HepG2 (cell line): ENCODE results near the gene NYNRIN. TPM values are rescaled to one million over a fixed set of nuclear protein-coding genes. Genes with fewer than 3 reads are reported as not detected.

Experiments used
- EP300 ChIP-seq, 3 experiments: sonication (generic) in 1 of 3; formaldehyde crosslinking in 1 of 3; IDR thresholded peaks; 2 replicates each; pipeline versions ENCODE4 v1.5.1 to v1.6.1; 2011 to 2020; ENCODE audit warnings: low read depth in 2 of 3, low read length in 2 of 3, borderline replicate concordance in 1 of 3, improper control_type of control experiment in 1 of 3, mild to moderate bottlenecking in 1 of 3, missing genetic modification reagents in 1 of 3, moderate library complexity in 1 of 3
- FOXC1 ChIP-seq: sonication (generic); formaldehyde crosslinking; IDR thresholded peaks from 2 replicates; pipeline ENCODE4 v1.8.0; 2022; ENCODE audit warnings: mild to moderate bottlenecking, missing genetic modification reagents, borderline replicate concordance
- KLF9 ChIP-seq: IDR thresholded peaks from 2 replicates; pipeline ENCODE4 v1.6.1; 2016; ENCODE audit warnings: low read depth
- MED1 ChIP-seq: sonication (generic); formaldehyde crosslinking; IDR thresholded peaks from 2 replicates; pipeline ENCODE4 v1.4.0; 2020; ENCODE audit warnings: missing genetic modification reagents
- MIER3 ChIP-seq: IDR thresholded peaks from 2 replicates; pipeline ENCODE4 v1.6.1; 2016; ENCODE audit warnings: missing compliant biosample characterization, borderline replicate concordance
- PAF1 ChIP-seq: IDR thresholded peaks from 2 replicates; pipeline ENCODE4 v1.6.1; 2016; ENCODE audit warnings: missing genetic modification reagents, missing compliant biosample characterization
- SRF ChIP-seq: IDR thresholded peaks from 2 replicates; pipeline ENCODE4 v1.6.1; 2011; ENCODE audit warnings: mild to moderate bottlenecking, low read depth, low read length, moderate library complexity
- TP53 ChIP-seq: sonication (generic); formaldehyde crosslinking; conservative IDR thresholded peaks from 2 replicates; pipeline ENCODE4 v1.4.0; 2020; ENCODE audit warnings: missing genetic modification reagents
- U2AF1 ChIP-seq: fragments of 200-400 bp; formaldehyde crosslinking; optimal IDR thresholded peaks from 2 replicates; pipeline ENCODE3; 2017; ENCODE audit warnings: mild to moderate bottlenecking, low read depth, low read length
- ZBTB39 ChIP-seq: sonication (generic); formaldehyde crosslinking; IDR thresholded peaks from 2 replicates; pipeline ENCODE4 v1.5.0; 2020; ENCODE audit warnings: missing genetic modification reagents
- ZBTB4 ChIP-seq: sonication (generic); formaldehyde crosslinking; IDR thresholded peaks from 2 replicates; pipeline ENCODE4 v1.4.0; 2020; ENCODE audit warnings: missing genetic modification reagents, mild to moderate bottlenecking, borderline replicate concordance
- ZFP1 ChIP-seq: IDR thresholded peaks from 2 replicates; pipeline ENCODE4 v1.6.1; 2016
- ZGPAT ChIP-seq: IDR thresholded peaks from 2 replicates; pipeline ENCODE4 v1.6.1; 2016; ENCODE audit warnings: mild to moderate bottlenecking
- ZNF230 ChIP-seq: sonication (generic); formaldehyde crosslinking; IDR thresholded peaks from 2 replicates; pipeline ENCODE4 v1.4.0; 2020; ENCODE audit warnings: mild to moderate bottlenecking, missing genetic modification reagents
- ZNF329 ChIP-seq: sonication (generic); formaldehyde crosslinking; IDR thresholded peaks from 2 replicates; pipeline ENCODE4 v1.9.0; 2021; ENCODE audit warnings: low read depth, mild to moderate bottlenecking, missing genetic modification reagents
- ZNF678 ChIP-seq: sonication (generic); formaldehyde crosslinking; IDR thresholded peaks from 2 replicates; pipeline ENCODE4 v1.4.0; 2020; ENCODE audit warnings: mild to moderate bottlenecking, missing genetic modification reagents
- ZNF83 ChIP-seq: sonication (generic); formaldehyde crosslinking; IDR thresholded peaks from 2 replicates; pipeline ENCODE4 v1.4.0; 2020; ENCODE audit warnings: missing genetic modification reagents, mild to moderate bottlenecking, borderline replicate concordance
- polyA plus RNA-seq, 8 experiments: library from polyadenylated mRNA; depleted of rRNA in 3 of 8; stranded (reverse) in 7 of 8; unstranded in 1 of 8; fragments of >200 nt; fragmentation: Illumina TruSeq in 4 of 8; extraction: Trizol in 4 of 8; gene quantifications; 2 replicates each; pipeline versions ENCODE4 v1.2.1 to v1.2.3, GENCODE V29; 2011 to 2016; ENCODE audit warnings: low read depth in 4 of 8, missing spikeins in 1 of 8, mixed read lengths in 1 of 8; ENCODE audit not compliant: insufficient read depth in 1 of 8
- total RNA-seq, 5 experiments: library from RNA; depleted of rRNA; stranded (reverse); fragments of >200 nt; fragmentation: Illumina TruSeq; extraction: Trizol; gene quantifications; 2 replicates each; pipeline ENCODE4 v1.2.3, GENCODE V29; 2016; ENCODE audit warnings: low read depth in 1 of 5
- TF ChIP-seq, protein P1 (sequence below): sonication (generic); formaldehyde crosslinking; IDR thresholded peaks from 2 replicates; pipeline ENCODE4 v1.4.0; 2020; ENCODE audit warnings: missing genetic modification reagents, borderline replicate concordance

Gene NYNRIN
- total and polyA plus RNA-seq, 2 of the 13 experiments (the other 11 are each of a cell fraction or from before 2014, with no cell fraction given) = 0.63 to 1.1 TPM

DNA sequence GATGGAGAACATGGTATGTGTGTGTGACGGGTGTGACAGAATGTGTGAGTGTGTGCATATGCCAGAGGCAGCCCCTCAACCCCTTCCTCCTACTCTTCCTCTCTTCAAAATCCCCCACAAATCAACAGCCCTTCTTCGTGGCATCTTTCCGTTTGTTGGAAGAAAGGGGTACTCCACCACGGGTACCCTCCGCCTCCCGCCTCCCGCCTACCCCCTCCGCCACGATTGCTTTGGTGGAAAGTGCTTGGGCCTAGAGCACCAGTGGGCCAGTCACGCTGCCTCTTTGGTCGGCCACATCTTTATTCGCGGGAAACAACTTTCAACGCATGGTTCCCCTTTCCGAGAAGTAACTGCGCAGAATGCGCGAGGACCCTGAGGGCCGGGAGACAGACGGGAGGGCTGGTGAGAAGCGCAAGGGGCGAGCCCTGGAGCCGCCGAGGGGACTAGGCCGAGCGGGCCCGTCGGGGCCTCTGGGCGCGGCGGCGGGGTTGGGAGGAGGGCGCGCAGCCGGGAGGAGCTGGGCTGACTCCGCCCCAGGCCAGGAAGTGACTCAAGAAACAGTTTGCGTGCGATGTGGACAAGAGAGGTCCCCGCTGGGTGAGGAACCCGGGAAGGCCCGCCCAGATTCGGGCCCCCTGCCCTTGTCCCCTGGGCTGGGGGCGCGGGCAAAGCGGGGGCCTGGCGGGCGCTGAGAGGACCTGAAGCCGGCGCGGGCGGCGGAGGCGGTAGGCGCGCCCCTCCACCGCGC, 30.8 kb downstream of the NYNRIN start, which contains the start of the genes CBLN3 and KHNYN (continued):
- TF ChIP-seq, protein P1, sequence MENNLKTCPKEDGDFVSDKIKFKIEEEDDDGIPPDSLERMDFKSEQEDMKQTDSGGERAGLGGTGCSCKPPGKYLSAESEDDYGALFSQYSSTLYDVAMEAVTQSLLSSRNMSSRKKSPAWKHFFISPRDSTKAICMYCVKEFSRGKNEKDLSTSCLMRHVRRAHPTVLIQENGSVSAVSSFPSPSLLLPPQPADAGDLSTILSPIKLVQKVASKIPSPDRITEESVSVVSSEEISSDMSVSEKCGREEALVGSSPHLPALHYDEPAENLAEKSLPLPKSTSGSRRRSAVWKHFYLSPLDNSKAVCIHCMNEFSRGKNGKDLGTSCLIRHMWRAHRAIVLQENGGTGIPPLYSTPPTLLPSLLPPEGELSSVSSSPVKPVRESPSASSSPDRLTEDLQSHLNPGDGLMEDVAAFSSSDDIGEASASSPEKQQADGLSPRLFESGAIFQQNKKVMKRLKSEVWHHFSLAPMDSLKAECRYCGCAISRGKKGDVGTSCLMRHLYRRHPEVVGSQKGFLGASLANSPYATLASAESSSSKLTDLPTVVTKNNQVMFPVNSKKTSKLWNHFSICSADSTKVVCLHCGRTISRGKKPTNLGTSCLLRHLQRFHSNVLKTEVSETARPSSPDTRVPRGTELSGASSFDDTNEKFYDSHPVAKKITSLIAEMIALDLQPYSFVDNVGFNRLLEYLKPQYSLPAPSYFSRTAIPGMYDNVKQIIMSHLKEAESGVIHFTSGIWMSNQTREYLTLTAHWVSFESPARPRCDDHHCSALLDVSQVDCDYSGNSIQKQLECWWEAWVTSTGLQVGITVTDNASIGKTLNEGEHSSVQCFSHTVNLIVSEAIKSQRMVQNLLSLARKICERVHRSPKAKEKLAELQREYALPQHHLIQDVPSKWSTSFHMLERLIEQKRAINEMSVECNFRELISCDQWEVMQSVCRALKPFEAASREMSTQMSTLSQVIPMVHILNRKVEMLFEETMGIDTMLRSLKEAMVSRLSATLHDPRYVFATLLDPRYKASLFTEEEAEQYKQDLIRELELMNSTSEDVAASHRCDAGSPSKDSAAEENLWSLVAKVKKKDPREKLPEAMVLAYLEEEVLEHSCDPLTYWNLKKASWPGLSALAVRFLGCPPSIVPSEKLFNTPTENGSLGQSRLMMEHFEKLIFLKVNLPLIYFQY (CRISPR knock-in tag) = peak; percentile 97
- peak; percentile 91 for TF ChIP-seq U2AF1
- TF ChIP-seq SRF = no peak
- TF ChIP-seq TP53 (CRISPR knock-in tag) = no peak
- peak; percentile 82 for TF ChIP-seq ZBTB4 (CRISPR knock-in tag)
- TF ChIP-seq EP300 (IDR thresholded peaks at IDR 0.05; ENCODE audit: low read depth in 2 of 2, low read length in 2 of 2) = peak in 1 of 2 experiments; percentile 68; a peak in 1 of 4 replicates
- peak; percentile 57 for TF ChIP-seq EP300 (CRISPR knock-in tag; IDR thresholded peaks at IDR 0.05; ENCODE audit: borderline replicate concordance)
- TF ChIP-seq ZNF678 (CRISPR knock-in tag) = peak; percentile 83; the same call in 1 of the 2 replicates
- TF ChIP-seq MIER3 (CRISPR knock-in tag) = peak; percentile 83; the same call in 1 of the 2 replicates
- peak; percentile 82; the same call in 1 of the 2 replicates for TF ChIP-seq KLF9 (CRISPR knock-in tag)
- no peak for TF ChIP-seq ZBTB39 (CRISPR knock-in tag)
- no peak for TF ChIP-seq FOXC1
- peak; percentile 97; the same call in 1 of the 2 replicates for TF ChIP-seq ZNF83 (CRISPR knock-in tag)
- TF ChIP-seq ZNF230 (CRISPR knock-in tag) = peak; percentile 61; the same call in 1 of the 2 replicates
- TF ChIP-seq PAF1 (CRISPR knock-in tag) = 0 out of 2 replicates have a peak, but pooled peaks have one; percentile 62
- peak; percentile 96 for TF ChIP-seq ZGPAT
- TF ChIP-seq ZNF329 (CRISPR knock-in tag) = no peak
- peak; percentile 61 for TF ChIP-seq MED1 (CRISPR knock-in tag)
- peak; percentile 66; the same call in 1 of the 2 replicates for TF ChIP-seq ZFP1
